Measurements from ENCODE around the gene PDGFA. TPM values are rescaled to one million over a fixed set of nuclear protein-coding genes. Genes with fewer than 3 reads are reported as not detected.

The PDGFA gene
- total and polyA plus RNA-seq, 2 experiments from 2014 or later: 4.7 to 8.4 TPM

DNA sequence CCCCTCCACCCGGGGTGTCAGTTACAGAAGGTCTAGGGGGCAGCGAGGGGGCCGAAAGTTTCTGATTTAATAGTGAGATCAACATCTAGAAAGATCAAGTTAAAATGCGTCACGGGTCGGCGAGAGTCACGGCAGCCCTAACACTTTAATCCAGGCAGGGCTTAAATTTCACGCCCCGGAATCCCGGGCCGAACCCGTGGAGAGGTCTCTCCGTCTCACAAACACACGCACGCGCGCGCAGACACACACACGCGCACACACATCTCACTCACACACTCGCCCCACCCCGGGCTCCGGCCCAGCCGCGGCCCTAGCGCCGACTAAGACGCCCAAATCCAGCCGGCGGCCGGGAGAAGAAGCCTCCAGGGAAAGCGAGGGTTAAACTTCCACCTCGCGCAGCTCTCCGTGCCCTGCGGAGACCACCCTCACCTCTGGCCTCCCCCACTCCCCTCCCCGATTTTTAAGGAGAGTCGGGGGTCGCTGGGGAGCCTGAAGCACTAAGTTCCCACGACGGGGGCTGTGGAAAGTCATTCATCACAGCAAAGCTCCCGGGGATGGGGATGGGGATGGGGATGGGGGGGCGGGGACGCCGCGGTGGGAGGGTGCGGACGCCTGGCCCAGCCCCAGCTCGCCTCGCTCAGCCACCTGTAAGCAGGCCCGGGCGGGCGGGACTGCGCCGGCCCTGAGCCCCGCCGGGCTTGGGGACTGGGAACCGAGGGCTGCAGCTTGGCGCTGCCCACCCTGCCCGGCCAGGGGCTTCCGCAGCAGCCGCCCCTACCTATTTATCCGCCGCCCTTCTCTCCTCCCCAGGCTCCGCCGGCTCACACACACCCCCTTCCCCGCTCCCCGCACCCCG is 1.6 kb downstream of the PDGFA start:
- WGBS, 2 experiments (ENCODE audit: low coverage in 1 of 2, low lambda C conversion rate in 2 of 2, missing lambda C conversion rate in 2 of 2): 2% methylated on average over 49 to 62 of the region's 70 CpGs
- TF ChIP-seq EZH2 (IDR thresholded peaks at IDR 0.05; ENCODE audit: insufficient read depth, poor library complexity, severe bottlenecking) (no peak), EZH2phosphoT487 (IDR thresholded peaks at IDR 0.05; ENCODE audit: insufficient read depth, low read depth) (no peak)
- H3K79me2 ChIP-seq (ENCODE audit: insufficient read depth): no peaks in the 10 kb centered on the region
- H4K20me1 ChIP-seq (ENCODE audit: insufficient read depth): no peaks in the 10 kb centered on the region
- H3K9me2 ChIP-seq (ENCODE audit: insufficient read depth): no peaks in the 10 kb centered on the region
- in situ Hi-C loops (cut with MboI): no loop called here
- 0 out of 2 replicates have a peak, but pooled peaks cover 7% of the 10 kb centered on the region for H3K4me1 ChIP-seq (ENCODE audit: insufficient read depth)
- peak overlapping the region; percentile 74 for H2AFZ ChIP-seq
- peaks cover 23% of the 10 kb centered on the region for H3K27me3 ChIP-seq (replicated peaks; ENCODE audit: insufficient read depth)
- H3F3A ChIP-seq (ENCODE audit: insufficient read depth): no peaks in the 10 kb centered on the region
- no peaks in the 10 kb centered on the region for H3K9me3 ChIP-seq (ENCODE audit: low read depth)
- peak overlapping the region; percentile 74 for H3K4me3 ChIP-seq
- peak; percentile 73 for DNase-seq
- H3K4me2 ChIP-seq (ENCODE audit: unreplicated experiment): peak overlapping the region; percentile 80
- H3K36me3 ChIP-seq (ENCODE audit: low read depth): no peaks in the 10 kb centered on the region
- H3K9ac ChIP-seq: peak overlapping the region; percentile 66
- H3K27ac ChIP-seq: no peak overlapping the region

DNA sequence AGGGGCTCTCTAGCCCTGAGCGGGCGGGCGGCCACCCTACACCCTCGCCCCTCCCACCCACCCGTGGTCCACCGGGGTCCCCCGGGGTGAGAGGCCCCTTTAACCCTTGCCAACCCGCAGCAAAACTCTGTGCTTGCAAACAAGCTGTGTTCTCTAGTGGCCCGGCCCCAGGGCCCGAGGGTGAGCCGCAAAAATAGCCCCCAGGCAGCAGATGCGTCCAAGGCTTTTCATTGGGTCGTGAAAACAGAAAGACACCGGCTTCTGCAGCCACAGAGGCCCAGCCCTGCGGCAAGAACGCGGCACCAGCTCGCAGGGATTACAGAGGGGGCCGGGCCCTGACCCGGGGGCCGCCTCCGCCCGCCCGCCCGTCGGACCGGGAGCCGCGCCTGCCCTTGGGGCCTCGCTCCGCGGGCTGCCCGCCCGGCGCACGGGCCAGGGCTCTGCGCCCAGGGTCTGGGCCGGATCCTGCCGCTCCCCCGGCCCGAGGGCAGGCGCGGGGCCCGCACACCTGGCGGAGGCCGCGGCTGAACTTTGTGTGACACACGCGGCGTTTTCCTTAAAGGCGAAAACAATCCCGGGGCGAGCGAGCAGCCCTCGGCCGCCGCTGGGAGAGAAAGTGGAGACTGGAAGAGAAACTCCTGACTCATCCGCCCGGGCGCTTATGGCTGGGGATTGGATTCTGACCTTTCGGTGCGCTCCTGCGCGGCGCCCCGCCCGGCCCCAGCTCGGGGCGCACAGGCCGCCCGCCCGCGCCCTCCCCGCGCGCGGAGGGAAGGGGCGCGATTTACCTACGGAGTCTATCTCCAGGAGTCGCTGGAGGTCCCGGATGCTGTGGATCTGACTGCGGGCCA is 2.8 kb downstream of the PDGFA start:
- no peaks in the 10 kb centered on the region for H4K20me1 ChIP-seq (ENCODE audit: insufficient read depth)
- peak overlapping the region; percentile 30; the same call in 1 of the 2 replicates for H3K27ac ChIP-seq
- H3F3A ChIP-seq (ENCODE audit: insufficient read depth): no peaks in the 10 kb centered on the region
- H2AFZ ChIP-seq: peak overlapping the region; percentile 67
- peak; percentile 93 for DNase-seq
- H3K36me3 ChIP-seq (ENCODE audit: low read depth): no peaks in the 10 kb centered on the region
- no peaks in the 10 kb centered on the region for H3K9me2 ChIP-seq (ENCODE audit: insufficient read depth)
- WGBS, 2 experiments (ENCODE audit: low coverage in 1 of 2, low lambda C conversion rate in 2 of 2, missing lambda C conversion rate in 2 of 2): 4 to 5% methylated on average over 51 to 73 of the region's 83 CpGs
- peak overlapping the region; percentile 86 for H3K4me2 ChIP-seq (ENCODE audit: unreplicated experiment)
- H3K4me3 ChIP-seq: peak overlapping the region; percentile 74
- H3K9ac ChIP-seq: peak overlapping the region; percentile 61
- in situ Hi-C loops (cut with MboI): no loop called here
- no peaks in the 10 kb centered on the region for H3K79me2 ChIP-seq (ENCODE audit: insufficient read depth)
- H3K27me3 ChIP-seq (replicated peaks; ENCODE audit: insufficient read depth): peaks cover 11% of the 10 kb centered on the region
- TF ChIP-seq EZH2phosphoT487 (IDR thresholded peaks at IDR 0.05; ENCODE audit: insufficient read depth, low read depth) (no peak), EZH2 (IDR thresholded peaks at IDR 0.05; ENCODE audit: insufficient read depth, poor library complexity, severe bottlenecking) (no peak)
- 0 out of 2 replicates have a peak, but pooled peaks cover 7% of the 10 kb centered on the region for H3K4me1 ChIP-seq (ENCODE audit: insufficient read depth)
- H3K9me3 ChIP-seq (ENCODE audit: low read depth): no peaks in the 10 kb centered on the region

DNA sequence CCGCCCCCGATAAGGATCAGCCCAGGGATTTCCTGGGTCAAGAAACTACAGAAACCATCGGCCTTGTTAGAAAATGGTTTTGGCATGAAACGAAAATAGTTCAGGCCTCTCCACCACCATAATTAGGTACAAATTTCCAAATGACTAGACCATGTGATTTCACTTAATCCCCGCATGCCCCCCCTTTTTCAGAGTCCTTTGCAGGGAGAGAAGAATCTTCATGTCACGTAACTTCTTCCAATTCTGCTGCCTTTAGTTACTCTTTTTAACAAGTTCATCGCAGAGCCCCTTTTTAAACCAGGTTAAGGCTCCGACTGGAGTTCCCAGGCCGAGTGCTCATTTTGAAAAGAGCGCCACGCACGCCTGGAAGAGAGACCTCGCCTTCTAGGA is 3.4 kb downstream of the PDGFA start:
- no peaks in the 10 kb centered on the region for H4K20me1 ChIP-seq (ENCODE audit: insufficient read depth)
- TF ChIP-seq EZH2phosphoT487 (IDR thresholded peaks at IDR 0.05; ENCODE audit: insufficient read depth, low read depth) (no peak), EZH2 (IDR thresholded peaks at IDR 0.05; ENCODE audit: insufficient read depth, poor library complexity, severe bottlenecking) (no peak)
- no peak overlapping the region for H3K9ac ChIP-seq
- H3K4me1 ChIP-seq (ENCODE audit: insufficient read depth): 0 out of 2 replicates have a peak, but pooled peaks cover 7% of the 10 kb centered on the region
- H3K9me3 ChIP-seq (ENCODE audit: low read depth): no peaks in the 10 kb centered on the region
- no peak overlapping the region for H3K27ac ChIP-seq
- H3K27me3 ChIP-seq (replicated peaks; ENCODE audit: insufficient read depth): peaks cover 6% of the 10 kb centered on the region
- 52 to 61% methylated on average over 9 to 13 of the region's 13 CpGs for WGBS, 2 experiments (ENCODE audit: low coverage in 1 of 2, low lambda C conversion rate in 2 of 2, missing lambda C conversion rate in 2 of 2)
- H3K4me2 ChIP-seq (ENCODE audit: unreplicated experiment): no peak overlapping the region
- no peak overlapping the region for H3K4me3 ChIP-seq
- H3K36me3 ChIP-seq (ENCODE audit: low read depth): no peaks in the 10 kb centered on the region
- no peak overlapping the region for H2AFZ ChIP-seq
- no peaks in the 10 kb centered on the region for H3K9me2 ChIP-seq (ENCODE audit: insufficient read depth)
- no peaks in the 10 kb centered on the region for H3K79me2 ChIP-seq (ENCODE audit: insufficient read depth)
- DNase-seq: no peak
- in situ Hi-C loops (cut with MboI): no loop called here
- no peaks in the 10 kb centered on the region for H3F3A ChIP-seq (ENCODE audit: insufficient read depth)

DNA sequence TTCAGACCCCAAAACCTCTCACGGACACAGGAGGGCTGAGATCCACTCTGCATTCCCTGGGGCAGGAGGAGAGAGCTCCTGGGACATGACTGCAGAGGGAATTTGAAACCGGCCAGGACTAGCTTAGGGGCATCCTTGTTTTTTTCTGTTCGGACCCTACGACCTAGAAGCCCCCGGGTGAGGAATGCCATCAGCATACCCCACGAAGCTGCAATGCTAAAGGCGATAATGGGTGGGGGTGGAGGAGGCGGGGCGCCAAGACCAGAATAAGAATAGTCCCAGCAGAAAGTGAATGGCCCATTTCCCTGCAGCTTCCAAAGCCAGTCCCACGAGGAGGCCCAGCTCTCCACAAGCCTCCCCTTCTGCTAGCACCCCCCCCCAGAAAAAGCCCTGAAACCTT is 4.0 kb downstream of the PDGFA start:
- DNase-seq: no peak
- Histone ChIP-seq H3K4me3 (no peak overlapping the region), H3K27ac (no peak overlapping the region), H3K9ac (no peak overlapping the region), H3K4me2 (ENCODE audit: unreplicated experiment) (no peak overlapping the region), H2AFZ (no peak overlapping the region), H3K79me2 (ENCODE audit: insufficient read depth) (no peaks in the 10 kb centered on the region), H3K9me2 (ENCODE audit: insufficient read depth) (no peaks in the 10 kb centered on the region), H3K36me3 (ENCODE audit: low read depth) (no peaks in the 10 kb centered on the region), H4K20me1 (ENCODE audit: insufficient read depth) (no peaks in the 10 kb centered on the region), H3F3A (ENCODE audit: insufficient read depth) (no peaks in the 10 kb centered on the region), H3K4me1 (ENCODE audit: insufficient read depth) (0 out of 2 replicates have a peak, but pooled peaks cover 7% of the 10 kb centered on the region), H3K27me3 (replicated peaks; ENCODE audit: insufficient read depth) (peaks cover under 1% of the 10 kb centered on the region; the same call in 1 of the 2 replicates), H3K9me3 (ENCODE audit: low read depth) (no peaks in the 10 kb centered on the region)
- 85 to 87% methylated on average over 10 of the region's 10 CpGs for WGBS, 2 experiments (ENCODE audit: low coverage in 1 of 2, low lambda C conversion rate in 2 of 2, missing lambda C conversion rate in 2 of 2)
- in situ Hi-C loops (cut with MboI): no loop called here
- no peak for TF ChIP-seq EZH2phosphoT487 (IDR thresholded peaks at IDR 0.05; ENCODE audit: insufficient read depth, low read depth)
- no peak for TF ChIP-seq EZH2 (IDR thresholded peaks at IDR 0.05; ENCODE audit: insufficient read depth, poor library complexity, severe bottlenecking)

Data from GM23248 (cell line).